Activated B cell treated with CpG ODN at 0.5 μM for 24 hours (primary cell): ENCODE measurements around the gene YPEL4. TPM values are rescaled to one million over a fixed set of nuclear protein-coding genes. Genes with fewer than 3 reads are reported as not detected.

Source experiments
- ATAC-seq: fragments of 200-7000 bp; cut with Tn5 transposase; one replicate; pipeline ENCODE4 v1.10.0; 2021; ENCODE audit warnings: low read depth, mild to moderate bottlenecking, moderate library complexity
- CTCF ChIA-PET: fragments of 350-600 bp; sonication (Branson Sonifier 250); formaldehyde crosslinking; loops from one replicate; lab custom pipeline; 2021; ENCODE audit warnings: antibody characterized with exemption; lab: Charles Lee
- POLR2A ChIA-PET: fragments of 350-600 bp; sonication (Branson Sonifier 250); formaldehyde crosslinking; loops from one replicate; lab custom pipeline; 2021; ENCODE audit warnings: antibody characterized with exemption; lab: Charles Lee
- DNase-seq: peaks from one replicate; pipeline ENCODE4 v3.0.0; 2022
- H3K27ac Mint-ChIP-seq: one replicate; pipeline ENCODE4 v1.8.0; 2020; ENCODE audit warnings: mixed read lengths
- H3K27me3 Mint-ChIP-seq: one replicate; pipeline ENCODE4 v1.8.0; 2021; ENCODE audit warnings: mixed read lengths
- H3K36me3 Mint-ChIP-seq: one replicate; pipeline ENCODE4 v1.8.0; 2021; ENCODE audit warnings: low read depth, mixed read lengths
- H3K4me1 Mint-ChIP-seq: one replicate; pipeline ENCODE4 v1.8.0; 2021; ENCODE audit warnings: mixed read lengths
- H3K4me3 Mint-ChIP-seq: one replicate; pipeline ENCODE4 v1.8.0; 2020; ENCODE audit warnings: mild to moderate bottlenecking, mixed read lengths
- H3K9me3 Mint-ChIP-seq: one replicate; pipeline ENCODE4 v1.8.0; 2020; ENCODE audit warnings: mixed read lengths
- intact Hi-C: fragments of 100-400 bp; cut with micrococcal nuclease; formaldehyde crosslinking; loops from one replicate; pipeline ENCODE4 v1.15.1; 2024
- total RNA-seq: library from RNA; stranded (reverse); gene quantifications from 2 replicates; pipeline ENCODE4 v1.2.3, GENCODE V29; 2022
- TF ChIP-seq, protein P1 (sequence below): fragments of 200-600 bp; IDR thresholded peaks from one replicate; pipeline ENCODE4 v1.8.0; 2022; ENCODE audit warnings: antibody characterized with exemption, mild to moderate bottlenecking

YPEL4 gene
- total RNA-seq, 1 donor from 2014 or later: not detected

DNA sequence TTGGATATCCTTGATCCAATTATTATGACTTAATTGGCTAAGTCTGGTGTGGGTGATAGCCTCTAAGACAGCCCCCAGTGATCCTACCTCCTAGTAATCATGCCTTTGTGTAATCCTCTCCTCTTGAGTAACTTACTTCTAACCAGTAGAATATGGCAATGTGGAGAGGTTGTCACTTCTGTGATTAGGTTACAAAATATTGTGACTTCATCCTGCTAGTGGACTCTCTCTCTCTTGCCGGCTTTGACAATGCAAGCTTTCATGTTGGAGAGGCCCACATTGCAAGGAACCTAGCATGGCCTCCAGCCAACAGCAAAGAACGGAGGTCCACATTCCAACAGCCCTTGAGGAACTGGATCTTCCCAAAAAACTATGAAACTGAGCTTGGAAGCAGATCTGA, 19.5 kb downstream of the YPEL4 start:
- H3K36me3 Mint-ChIP-seq: no peaks in the 10 kb centered on the region
- no peaks in the 10 kb centered on the region for H3K9me3 Mint-ChIP-seq
- DNase-seq (no peak), ATAC-seq (no peak)
- ChIA-PET POLR2A (no interaction called here), CTCF (no interaction called here)
- H3K4me1 Mint-ChIP-seq: no peaks in the 10 kb centered on the region
- intact Hi-C loops: no loop called here
- no peak overlapping the region for H3K27ac Mint-ChIP-seq
- H3K4me3 Mint-ChIP-seq: no peak overlapping the region
- H3K27me3 Mint-ChIP-seq: peaks cover 31% of the 10 kb centered on the region
- TF ChIP-seq, protein P1, sequence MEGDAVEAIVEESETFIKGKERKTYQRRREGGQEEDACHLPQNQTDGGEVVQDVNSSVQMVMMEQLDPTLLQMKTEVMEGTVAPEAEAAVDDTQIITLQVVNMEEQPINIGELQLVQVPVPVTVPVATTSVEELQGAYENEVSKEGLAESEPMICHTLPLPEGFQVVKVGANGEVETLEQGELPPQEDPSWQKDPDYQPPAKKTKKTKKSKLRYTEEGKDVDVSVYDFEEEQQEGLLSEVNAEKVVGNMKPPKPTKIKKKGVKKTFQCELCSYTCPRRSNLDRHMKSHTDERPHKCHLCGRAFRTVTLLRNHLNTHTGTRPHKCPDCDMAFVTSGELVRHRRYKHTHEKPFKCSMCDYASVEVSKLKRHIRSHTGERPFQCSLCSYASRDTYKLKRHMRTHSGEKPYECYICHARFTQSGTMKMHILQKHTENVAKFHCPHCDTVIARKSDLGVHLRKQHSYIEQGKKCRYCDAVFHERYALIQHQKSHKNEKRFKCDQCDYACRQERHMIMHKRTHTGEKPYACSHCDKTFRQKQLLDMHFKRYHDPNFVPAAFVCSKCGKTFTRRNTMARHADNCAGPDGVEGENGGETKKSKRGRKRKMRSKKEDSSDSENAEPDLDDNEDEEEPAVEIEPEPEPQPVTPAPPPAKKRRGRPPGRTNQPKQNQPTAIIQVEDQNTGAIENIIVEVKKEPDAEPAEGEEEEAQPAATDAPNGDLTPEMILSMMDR: no peak

DNA sequence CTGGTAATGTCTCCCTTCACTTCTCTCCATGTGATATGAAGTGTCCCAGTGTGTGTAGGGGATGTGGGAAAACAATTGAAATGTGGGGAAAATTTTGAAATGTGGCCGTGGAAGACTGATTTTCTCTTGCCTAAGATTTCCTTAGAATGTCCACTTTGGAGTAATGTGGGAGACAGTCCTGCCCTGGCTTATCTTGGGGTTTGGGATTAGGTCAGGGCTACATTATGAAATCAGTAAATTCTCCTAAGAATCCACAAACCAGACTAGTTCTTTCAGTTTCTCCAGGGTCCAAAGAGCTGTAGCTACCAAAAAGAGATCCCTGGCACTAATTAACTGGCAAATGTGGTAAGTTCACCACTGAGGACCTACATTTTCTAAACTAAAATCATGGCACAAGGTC, 22.8 kb downstream of the YPEL4 start:
- CTCF ChIA-PET: no interaction called here
- intact Hi-C loops: no loop called here
- ATAC-seq (no peak), DNase-seq (no peak)
- Mint-ChIP-seq H3K4me1 (no peaks in the 10 kb centered on the region), H3K27me3 (peaks cover 24% of the 10 kb centered on the region), H3K4me3 (no peak overlapping the region), H3K36me3 (no peaks in the 10 kb centered on the region), H3K27ac (no peak overlapping the region), H3K9me3 (no peaks in the 10 kb centered on the region)
- TF ChIP-seq, protein P1: no peak
- POLR2A ChIA-PET: no interaction called here

DNA sequence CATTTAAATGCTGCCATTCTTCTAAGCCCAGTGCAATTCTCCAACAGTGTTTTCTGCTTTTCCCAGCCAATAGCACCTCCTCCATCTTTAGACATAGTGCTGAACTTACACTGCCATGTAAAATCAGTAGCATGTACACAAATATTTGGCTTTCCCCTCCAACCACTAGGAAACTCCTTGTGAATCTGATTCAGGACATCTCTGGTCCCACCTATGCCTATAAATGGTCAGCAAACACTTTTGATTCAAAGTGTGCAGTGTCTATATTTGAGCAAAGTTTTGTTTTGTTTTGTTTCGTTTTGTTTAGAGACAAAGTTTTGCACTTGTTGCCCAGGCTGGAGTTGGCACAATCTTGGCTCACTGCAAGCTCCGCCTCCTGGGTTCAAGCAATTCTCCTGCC, 24.8 kb downstream of the YPEL4 start:
- ChIA-PET POLR2A (no interaction called here), CTCF (no interaction called here)
- Mint-ChIP-seq H3K4me1 (no peaks in the 10 kb centered on the region), H3K9me3 (peaks cover 3% of the 10 kb centered on the region), H3K4me3 (no peak overlapping the region), H3K36me3 (peaks cover 1% of the 10 kb centered on the region), H3K27ac (no peak overlapping the region), H3K27me3 (peaks cover 11% of the 10 kb centered on the region)
- TF ChIP-seq, protein P1: no peak
- ATAC-seq (no peak), DNase-seq (no peak)
- intact Hi-C loops: no loop called here

DNA sequence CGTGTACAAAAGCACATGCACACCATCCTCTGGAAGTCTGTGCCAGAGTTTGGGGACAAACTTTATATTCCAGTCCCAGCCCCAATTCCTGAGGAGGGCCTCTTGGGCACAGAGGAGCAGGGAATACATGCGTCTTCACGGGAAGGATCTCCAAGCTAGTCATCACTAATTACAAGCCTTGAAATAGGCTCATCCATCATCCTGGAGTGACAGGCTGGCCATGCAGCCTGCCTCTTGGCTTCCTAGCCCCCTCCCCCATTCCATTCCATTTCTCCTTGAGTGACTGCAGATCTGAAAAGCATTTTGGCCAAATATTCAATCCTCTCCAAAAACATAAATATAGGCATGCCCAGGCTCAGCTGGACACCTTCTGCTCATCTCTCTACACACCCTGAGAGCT, 27.4 kb downstream of the YPEL4 start:
- Mint-ChIP-seq H3K36me3 (peaks cover 3% of the 10 kb centered on the region), H3K4me1 (no peaks in the 10 kb centered on the region), H3K9me3 (peaks cover 3% of the 10 kb centered on the region), H3K27ac (no peak overlapping the region), H3K4me3 (no peak overlapping the region), H3K27me3 (peaks cover 10% of the 10 kb centered on the region)
- CTCF ChIA-PET: no interaction called here
- intact Hi-C loops: no loop called here
- no peak for ATAC-seq
- no peak for DNase-seq
- POLR2A ChIA-PET: no interaction called here
- TF ChIP-seq, protein P1: no peak

DNA sequence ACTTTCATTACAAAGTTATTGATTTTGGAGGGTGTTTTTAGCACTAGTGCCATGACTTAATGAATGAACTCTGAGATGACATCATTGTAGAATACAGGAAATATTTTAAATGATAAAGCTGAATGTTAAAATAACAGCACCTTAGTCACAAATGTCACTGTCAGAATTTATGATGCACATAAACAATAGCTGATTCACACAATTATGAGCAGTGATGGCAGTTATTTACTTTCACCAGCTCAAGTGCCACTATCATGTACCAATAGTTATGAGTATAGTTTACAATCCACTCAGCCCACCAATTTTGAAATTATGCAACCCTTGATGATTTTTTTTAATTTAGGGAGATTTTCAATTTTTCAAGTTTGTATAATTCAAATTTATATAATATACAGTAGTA, 29.2 kb downstream of the YPEL4 start:
- CTCF ChIA-PET: no interaction called here
- Mint-ChIP-seq H3K27ac (no peak overlapping the region), H3K27me3 (peaks cover 14% of the 10 kb centered on the region), H3K9me3 (peaks cover 3% of the 10 kb centered on the region), H3K4me3 (no peak overlapping the region), H3K36me3 (peaks cover 3% of the 10 kb centered on the region), H3K4me1 (no peaks in the 10 kb centered on the region)
- TF ChIP-seq, protein P1: no peak
- POLR2A ChIA-PET: no interaction called here
- DNase-seq (no peak), ATAC-seq (no peak)
- intact Hi-C loops: no loop called here
